ENCODE measurements around the gene AVPR2. TPM values are rescaled to one million over a fixed set of nuclear protein-coding genes. Genes with fewer than 3 reads are reported as not detected.

Gene AVPR2
- total RNA-seq, 5 donors from 2014 or later (not counting 1 experiment from before 2014, with no cell fraction given): not detected

- WGBS (ENCODE audit: insufficient coverage): 98% methylated on average over 9 of the region's 37 CpGs
- H3K4me3 Mint-ChIP-seq: no peak overlapping the region
These were observed 4.8 kb downstream of the AVPR2 start for GRCh38 chrX:153909024-153909979.

GRCh38 chrX:153909980-153910360 is 5.5 kb downstream of the AVPR2 start:
- ChIA-PET CTCF (interaction anchor here in 1 of 2 donors (0.6 kb wide), 1 partner anchor 83 kb away, joined by 5 read pairs; no protein-coding TSS in a partner anchor), POLR2A (interaction anchor here in 1 of 2 donors (0.6 kb wide), 1 partner anchor 15 kb away, joined by 4 read pairs; no protein-coding TSS in a partner anchor)
- Mint-ChIP-seq H3K27ac (no peak overlapping the region), H3K27me3 (peaks cover 0 to 10% of the 10 kb centered on the region in 2 donors), H3K4me3 (no peak overlapping the region), H3K36me3 (peaks cover 9% of the 10 kb centered on the region), H3K9me3 (no peaks in the 10 kb centered on the region), H3K4me1 (peaks cover 14 to 17% (median 16%) of the 10 kb centered on the region in 3 donors)
- Histone ChIP-seq H3K27ac (ENCODE audit: low read length) (no peak overlapping the region), H3K9me3 (no peaks in the 10 kb centered on the region), H3K36me3 (ENCODE audit: control insufficient read depth in 2 of 2, extremely low read depth in 1 of 2, insufficient read depth in 1 of 2, low read length in 1 of 2) (peaks cover 0 to 48% of the 10 kb centered on the region in 2 donors), H3K4me3 (ENCODE audit: control insufficient read depth in 1 of 2, extremely low read depth in 1 of 2, low read length in 1 of 2) (no peak overlapping the region), H3K27me3 (replicated peaks in 1 of 2; ENCODE audit: control insufficient read depth in 2 of 2, extremely low read depth in 1 of 2, insufficient read depth in 2 of 2, low read length in 1 of 2) (no peaks in the 10 kb centered on the region), H3K4me1 (ENCODE audit: control insufficient read depth in 1 of 2, extremely low read depth in 1 of 2, insufficient read depth in 2 of 2, low read length in 2 of 2) (peaks cover 0 to 46% of the 10 kb centered on the region in 2 experiments)
- DNase-seq (no peak), ATAC-seq (replicated peaks in 1 of 4) (no peak)
- 96% methylated on average over 15 of the region's 25 CpGs for WGBS (ENCODE audit: insufficient coverage)

More at GRCh38 chrX:153909024-153909979, 4.8 kb downstream of the AVPR2 start:
- DNase-seq (no peak), ATAC-seq (replicated peaks in 1 of 4) (no peak)
- Histone ChIP-seq H3K36me3 (ENCODE audit: control insufficient read depth in 2 of 2, extremely low read depth in 1 of 2, insufficient read depth in 1 of 2, low read length in 1 of 2) (peaks cover 0 to 43% of the 10 kb centered on the region in 2 donors), H3K27ac (ENCODE audit: low read length) (no peak overlapping the region), H3K4me1 (ENCODE audit: control insufficient read depth in 1 of 2, extremely low read depth in 1 of 2, insufficient read depth in 2 of 2, low read length in 2 of 2) (peaks cover under 1 to 53% of the 10 kb centered on the region in 2 experiments), H3K9me3 (no peaks in the 10 kb centered on the region), H3K27me3 (replicated peaks in 1 of 2; ENCODE audit: control insufficient read depth in 2 of 2, extremely low read depth in 1 of 2, insufficient read depth in 2 of 2, low read length in 1 of 2) (no peaks in the 10 kb centered on the region), H3K4me3 (ENCODE audit: control insufficient read depth in 1 of 2, extremely low read depth in 1 of 2, low read length in 1 of 2) (no peak overlapping the region)
- Mint-ChIP-seq H3K36me3 (peaks cover 9% of the 10 kb centered on the region), H3K27ac (no peak overlapping the region), H3K4me1 (peaks cover 18 to 20% (median 20%) of the 10 kb centered on the region in 3 donors), H3K27me3 (peaks cover 0 to 5% of the 10 kb centered on the region in 2 donors), H3K9me3 (no peaks in the 10 kb centered on the region)
- POLR2A ChIA-PET: interaction anchor here in 1 of 2 donors (0.6 kb wide), 1 partner anchor 16 kb away, joined by 4 read pairs; no protein-coding TSS in a partner anchor
- CTCF ChIA-PET: interaction anchor here in 1 of 2 donors (0.6 kb wide), 2 partner anchors 32 to 83 kb away, joined by 3 to 5 read pairs; no protein-coding TSS in a partner anchor

- H3K4me1 Mint-ChIP-seq: peaks cover 13 to 17% (median 15%) of the 10 kb centered on the region in 3 donors
- no peaks in the 10 kb centered on the region for H3K9me3 Mint-ChIP-seq
- POLR2A ChIA-PET: no interaction called here
- no peaks in the 10 kb centered on the region for H3K9me3 ChIP-seq
- no peak overlapping the region for H3K27ac Mint-ChIP-seq
- CTCF ChIA-PET: interaction anchor here in 1 of 2 donors (0.6 kb wide), 2 partner anchors 138 to 625 kb away, joined by 3 to 7 read pairs; no protein-coding TSS in a partner anchor
- H3K36me3 Mint-ChIP-seq: peaks cover 9% of the 10 kb centered on the region
- peaks cover 0 to 10% of the 10 kb centered on the region in 2 donors for H3K27me3 Mint-ChIP-seq
- peaks cover 0 to 51% of the 10 kb centered on the region in 2 donors for H3K36me3 ChIP-seq (ENCODE audit: control insufficient read depth in 2 of 2, extremely low read depth in 1 of 2, insufficient read depth in 1 of 2, low read length in 1 of 2)
- no CpG with 5 or more reads among the region's 22 CpGs for WGBS (ENCODE audit: insufficient coverage)
- DNase-seq (no peak), ATAC-seq (replicated peaks in 1 of 4) (no peak)
- no peak overlapping the region for H3K27ac ChIP-seq (ENCODE audit: low read length)
- H3K4me3 ChIP-seq (ENCODE audit: control insufficient read depth in 1 of 2, extremely low read depth in 1 of 2, low read length in 1 of 2): no peak overlapping the region
- peaks cover 0 to 41% of the 10 kb centered on the region in 2 experiments for H3K4me1 ChIP-seq (ENCODE audit: control insufficient read depth in 1 of 2, extremely low read depth in 1 of 2, insufficient read depth in 2 of 2, low read length in 2 of 2)
- H3K4me3 Mint-ChIP-seq: no peak overlapping the region
- H3K27me3 ChIP-seq (replicated peaks in 1 of 2; ENCODE audit: control insufficient read depth in 2 of 2, extremely low read depth in 1 of 2, insufficient read depth in 2 of 2, low read length in 1 of 2): no peaks in the 10 kb centered on the region
These were observed 6.0 kb downstream of the AVPR2 start for GRCh38 chrX:153910446-153910845.

GRCh38 chrX:153911798-153912197 is 7.3 kb downstream of the AVPR2 start:
- ChIA-PET POLR2A (no interaction called here), CTCF (interaction anchor here in 1 of 2 donors (0.7 kb wide), 1 partner anchor 35 kb away, joined by 3 read pairs; no protein-coding TSS in a partner anchor)
- Mint-ChIP-seq H3K27me3 (peaks cover 0 to 21% of the 10 kb centered on the region in 2 donors), H3K27ac (peak overlapping the region; percentile 55 to 75), H3K36me3 (peaks cover 9% of the 10 kb centered on the region), H3K4me3 (peak overlapping the region in 1 of 3 donors; percentile 34), H3K9me3 (no peaks in the 10 kb centered on the region), H3K4me1 (peaks cover 10 to 14% (median 13%) of the 10 kb centered on the region in 3 donors)
- Histone ChIP-seq H3K36me3 (ENCODE audit: control insufficient read depth in 2 of 2, extremely low read depth in 1 of 2, insufficient read depth in 1 of 2, low read length in 1 of 2) (peaks cover 3 to 60% of the 10 kb centered on the region in 2 donors), H3K27me3 (replicated peaks in 1 of 2; ENCODE audit: control insufficient read depth in 2 of 2, extremely low read depth in 1 of 2, insufficient read depth in 2 of 2, low read length in 1 of 2) (no peaks in the 10 kb centered on the region), H3K27ac (ENCODE audit: low read length) (no peak overlapping the region), H3K4me3 (ENCODE audit: control insufficient read depth in 1 of 2, extremely low read depth in 1 of 2, low read length in 1 of 2) (no peak overlapping the region), H3K9me3 (no peaks in the 10 kb centered on the region), H3K4me1 (ENCODE audit: control insufficient read depth in 1 of 2, extremely low read depth in 1 of 2, insufficient read depth in 2 of 2, low read length in 2 of 2) (peaks cover 0 to 28% of the 10 kb centered on the region in 2 experiments)
- DNase-seq (peak in 1 of 35 experiments; percentile 43), ATAC-seq (replicated peaks in 1 of 4) (peak in 2 of 4 experiments; percentile 34 to 86)
- no CpG with 5 or more reads among the region's 6 CpGs for WGBS (ENCODE audit: insufficient coverage)

GRCh38 chrX:153913211-153913610 is 8.7 kb downstream of the AVPR2 start:
- Mint-ChIP-seq H3K27me3 (peaks cover 0 to 21% of the 10 kb centered on the region in 2 donors), H3K36me3 (peaks cover 16% of the 10 kb centered on the region), H3K9me3 (no peaks in the 10 kb centered on the region), H3K27ac (no peak overlapping the region), H3K4me3 (no peak overlapping the region), H3K4me1 (peaks cover 10 to 20% (median 16%) of the 10 kb centered on the region in 3 donors)
- no peak for DNase-seq
- Histone ChIP-seq H3K27ac (ENCODE audit: low read length) (no peak overlapping the region), H3K27me3 (replicated peaks in 1 of 2; ENCODE audit: control insufficient read depth in 2 of 2, extremely low read depth in 1 of 2, insufficient read depth in 2 of 2, low read length in 1 of 2) (no peaks in the 10 kb centered on the region), H3K9me3 (no peaks in the 10 kb centered on the region), H3K4me3 (ENCODE audit: control insufficient read depth in 1 of 2, extremely low read depth in 1 of 2, low read length in 1 of 2) (no peak overlapping the region), H3K4me1 (ENCODE audit: control insufficient read depth in 1 of 2, extremely low read depth in 1 of 2, insufficient read depth in 2 of 2, low read length in 2 of 2) (peaks cover 0 to 27% of the 10 kb centered on the region in 2 experiments), H3K36me3 (ENCODE audit: control insufficient read depth in 2 of 2, extremely low read depth in 1 of 2, insufficient read depth in 1 of 2, low read length in 1 of 2) (peaks cover 3 to 58% of the 10 kb centered on the region in 2 donors)
- CTCF ChIA-PET: no interaction called here
- POLR2A ChIA-PET: no interaction called here
- ATAC-seq (replicated peaks in 1 of 4): no peak
- WGBS (ENCODE audit: insufficient coverage): 92% methylated on average over 2 of the region's 17 CpGs

- 95% methylated on average over 10 of the region's 17 CpGs for WGBS (ENCODE audit: insufficient coverage)
- H3K36me3 ChIP-seq (ENCODE audit: control insufficient read depth in 2 of 2, extremely low read depth in 1 of 2, insufficient read depth in 1 of 2, low read length in 1 of 2): peaks cover 3 to 62% of the 10 kb centered on the region in 2 donors
- ATAC-seq (replicated peaks in 1 of 4): no peak
- peaks cover 8 to 20% (median 16%) of the 10 kb centered on the region in 3 donors for H3K4me1 Mint-ChIP-seq
- no peak overlapping the region for H3K4me3 Mint-ChIP-seq
- H3K36me3 Mint-ChIP-seq: peaks cover 16% of the 10 kb centered on the region
- no peaks in the 10 kb centered on the region for H3K9me3 ChIP-seq
- POLR2A ChIA-PET: no interaction called here
- H3K27ac ChIP-seq (ENCODE audit: low read length): no peak overlapping the region
- no peak overlapping the region for H3K4me3 ChIP-seq (ENCODE audit: control insufficient read depth in 1 of 2, extremely low read depth in 1 of 2, low read length in 1 of 2)
- H3K27ac Mint-ChIP-seq: no peak overlapping the region
- H3K9me3 Mint-ChIP-seq: no peaks in the 10 kb centered on the region
- CTCF ChIA-PET: no interaction called here
- DNase-seq: no peak
- H3K27me3 ChIP-seq (replicated peaks in 1 of 2; ENCODE audit: control insufficient read depth in 2 of 2, extremely low read depth in 1 of 2, insufficient read depth in 2 of 2, low read length in 1 of 2): no peaks in the 10 kb centered on the region
- H3K4me1 ChIP-seq (ENCODE audit: control insufficient read depth in 1 of 2, extremely low read depth in 1 of 2, insufficient read depth in 2 of 2, low read length in 2 of 2): peaks cover 0 to 27% of the 10 kb centered on the region in 2 experiments
- H3K27me3 Mint-ChIP-seq: peaks cover 0 to 21% of the 10 kb centered on the region in 2 donors
These were observed 9.2 kb downstream of the AVPR2 start for GRCh38 chrX:153913701-153914100.
